HG03159 (cell line): ENCODE data around the gene SHISAL2A.

ENCODE experiments used
- ATAC-seq: cut with Tn5 transposase; IDR thresholded peaks from one replicate; pipeline ENCODE4 v1.9.1; 2021; ENCODE audit warnings: mild to moderate bottlenecking, moderate library complexity; ENCODE audit not compliant: unreplicated experiment

The SHISAL2A gene

DNA sequence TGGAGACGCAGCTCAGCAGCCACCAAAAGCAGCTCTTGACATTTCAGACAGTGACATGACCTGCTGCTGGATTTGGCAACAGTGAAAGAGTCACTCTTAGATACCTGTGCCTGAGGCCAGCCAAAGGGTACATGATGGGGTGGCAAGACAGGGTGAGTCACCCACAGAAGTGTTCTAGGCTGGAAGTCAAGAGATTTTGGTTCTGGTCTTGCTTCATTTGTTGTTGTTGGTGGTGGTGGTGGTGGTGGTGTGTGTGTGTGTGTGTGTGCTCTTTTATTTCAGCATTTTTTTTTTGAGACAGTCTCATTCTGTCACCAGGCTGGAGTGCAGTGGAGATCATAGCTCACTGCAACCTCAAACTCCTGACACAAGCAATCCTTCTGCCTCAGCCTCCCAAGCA, 25.8 kb downstream of the SHISAL2A start:
- no peak for ATAC-seq

DNA sequence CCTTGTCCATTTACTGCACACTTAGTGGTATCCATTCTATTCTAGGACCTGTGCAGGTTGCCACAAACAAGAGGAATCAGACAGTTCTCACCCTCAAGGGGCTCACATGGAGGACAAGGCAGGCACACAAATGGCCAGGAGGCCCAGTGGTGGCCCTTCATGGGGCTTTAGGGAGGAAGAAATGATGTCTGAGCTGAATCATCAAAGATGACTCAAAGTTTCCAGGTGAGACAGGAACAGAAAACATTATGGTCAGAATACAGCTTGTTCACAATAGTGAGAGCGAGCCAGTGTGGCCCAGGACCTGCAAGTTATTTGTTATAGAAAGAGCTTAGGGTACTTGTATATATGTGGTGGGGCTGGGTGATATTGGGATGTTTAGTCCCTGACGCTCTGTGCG, 26.4 kb downstream of the SHISAL2A start:
- no peak for ATAC-seq

DNA sequence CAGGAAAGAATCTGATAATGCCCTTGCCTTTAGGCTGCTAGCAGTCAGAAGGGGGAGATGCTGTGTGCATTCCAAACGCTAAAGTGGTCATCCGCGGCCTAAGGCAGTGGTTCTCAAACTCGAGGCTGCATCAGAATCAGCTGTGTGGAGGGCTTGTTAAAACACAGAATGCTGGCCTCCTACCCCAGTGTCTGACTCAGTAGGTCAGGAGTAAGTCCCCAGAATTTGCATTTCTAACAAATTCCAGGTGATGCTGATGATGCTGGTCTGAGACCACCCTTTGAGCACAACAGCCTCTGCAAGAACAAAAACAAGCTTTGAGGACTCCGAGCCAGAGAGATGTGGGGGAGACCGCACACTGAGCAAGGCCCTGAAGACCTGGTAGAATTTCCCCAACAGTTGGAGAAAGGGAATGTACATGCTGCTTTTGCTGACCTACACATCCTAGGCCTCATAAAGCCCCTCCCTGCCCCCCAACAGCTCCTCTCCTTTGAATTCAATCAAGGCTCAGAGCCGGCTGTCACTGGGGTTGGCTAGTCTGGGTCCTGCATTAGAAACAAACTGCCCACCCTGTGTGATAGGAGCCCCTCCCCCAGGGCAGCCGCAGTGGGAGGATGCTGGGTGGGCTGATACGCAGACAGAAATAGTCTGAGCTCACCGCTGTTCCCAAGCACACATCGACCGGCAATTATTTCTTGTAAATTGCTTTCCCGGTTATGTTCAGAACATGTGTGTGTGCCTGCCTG, 27.1 kb downstream of the SHISAL2A start:
- ATAC-seq: no peak

DNA sequence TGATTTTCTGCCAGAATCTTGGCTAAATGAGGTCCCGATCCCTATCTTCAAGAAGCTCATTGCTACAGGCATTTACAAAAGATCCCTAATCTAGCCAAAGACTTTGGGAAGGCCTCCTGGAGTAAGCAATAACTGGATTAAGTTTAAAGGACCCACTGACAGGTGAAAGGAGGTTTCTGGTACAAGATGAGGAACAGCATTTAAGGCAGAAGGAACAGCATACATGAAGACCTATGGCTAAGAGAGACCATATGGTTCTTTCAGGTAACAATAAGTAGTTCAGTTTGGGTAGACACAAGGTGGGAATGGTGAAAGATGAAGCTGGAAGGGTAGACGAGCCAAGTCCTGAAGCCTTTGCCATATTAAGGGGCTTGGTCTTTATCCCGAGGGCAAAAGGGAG, 27.8 kb downstream of the SHISAL2A start:
- no peak for ATAC-seq

DNA sequence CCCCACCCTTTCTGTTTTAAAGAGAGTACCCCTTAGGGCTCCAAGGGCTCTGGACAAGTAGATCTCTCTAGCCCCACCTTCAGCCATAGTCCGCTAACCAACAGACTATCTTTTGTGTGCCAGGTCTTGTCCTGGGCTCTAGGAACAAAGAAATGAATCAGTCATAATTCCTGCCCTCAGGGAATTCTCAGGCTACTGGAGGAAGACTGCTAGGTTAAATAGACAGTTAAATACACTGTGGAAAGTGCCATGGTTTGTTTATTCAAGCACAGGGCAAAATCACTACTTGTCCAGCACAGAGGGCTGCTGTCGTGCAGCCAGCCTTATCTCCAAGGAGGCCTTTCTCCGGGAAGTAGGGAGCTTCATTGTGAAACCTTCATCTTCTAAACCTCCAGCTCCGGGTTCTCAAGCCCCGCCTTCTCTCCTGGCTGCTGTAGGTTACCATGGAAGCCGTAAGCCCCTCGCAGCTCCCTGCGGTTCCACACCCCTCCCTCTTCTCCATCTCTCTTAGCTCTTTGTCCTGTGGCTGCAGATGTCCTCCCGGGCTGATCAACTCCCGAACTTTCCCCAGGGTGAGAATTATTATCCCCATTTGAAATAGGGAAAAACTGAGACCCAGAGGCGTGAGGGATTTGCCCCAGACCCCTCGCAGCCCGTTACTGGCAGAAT, 29.8 kb downstream of the SHISAL2A start:
- no peak for ATAC-seq

DNA sequence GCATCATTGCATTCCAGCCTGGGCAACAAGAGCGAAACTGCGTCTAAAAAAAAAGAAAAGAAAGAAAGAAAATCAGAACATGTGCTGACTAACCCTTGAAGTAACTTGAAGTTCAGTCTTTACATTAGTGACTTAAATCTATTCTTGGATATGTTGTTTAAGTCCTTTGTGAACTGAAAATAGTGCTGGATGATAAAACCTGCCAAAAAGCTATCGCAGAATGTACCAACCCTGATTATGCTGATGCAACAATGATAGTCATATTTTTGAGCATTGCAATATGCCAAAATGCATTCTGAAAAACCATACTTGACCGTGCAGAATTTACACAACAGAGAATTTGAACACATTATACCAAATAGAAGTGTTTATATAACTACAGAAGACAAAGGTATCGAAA, 30.7 kb downstream of the SHISAL2A start:
- ATAC-seq: no peak

DNA sequence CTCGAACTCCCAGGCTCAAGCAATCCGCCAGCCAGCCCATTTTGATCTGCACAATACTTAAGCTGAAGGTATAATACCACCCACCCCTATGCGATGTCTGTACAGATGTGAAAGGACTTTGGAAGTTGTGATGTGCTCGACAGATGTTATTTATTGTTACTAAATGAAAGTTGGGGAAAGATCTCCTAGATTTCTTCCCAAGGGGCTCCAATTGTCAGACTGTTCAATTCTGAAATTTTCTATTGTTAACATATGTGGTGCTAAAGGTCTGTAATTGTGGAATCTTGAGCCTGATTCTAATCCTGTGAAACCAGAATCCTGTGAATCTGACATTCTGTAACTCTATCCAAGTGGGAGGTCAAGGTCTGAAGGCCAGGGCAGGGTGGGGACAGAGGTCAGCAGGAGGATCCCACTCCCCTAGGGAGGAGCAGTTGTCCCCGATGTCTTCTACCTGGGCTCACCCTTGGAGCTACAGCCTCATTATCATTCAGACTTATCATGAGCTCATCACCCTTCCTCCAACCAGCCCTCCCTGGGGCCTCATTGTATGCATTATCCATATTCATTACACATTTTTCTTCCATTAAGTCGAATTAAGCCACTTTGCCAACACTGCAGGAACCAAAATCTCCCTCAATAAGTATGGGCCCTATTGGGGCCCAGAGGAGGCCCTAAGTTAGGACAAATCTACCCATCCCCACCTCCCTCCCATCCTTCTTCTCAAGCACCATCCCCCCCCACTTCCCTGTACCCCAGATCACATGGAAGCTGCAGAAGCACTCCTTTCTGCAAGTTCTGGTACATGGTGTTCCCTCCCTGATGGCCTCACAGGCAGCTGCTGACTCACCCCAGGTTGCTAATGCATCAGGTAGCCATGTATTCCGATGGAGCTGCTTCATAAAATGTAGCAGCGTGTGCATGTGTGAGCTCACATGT, 32.3 kb downstream of the SHISAL2A start:
- ATAC-seq: no peak

DNA sequence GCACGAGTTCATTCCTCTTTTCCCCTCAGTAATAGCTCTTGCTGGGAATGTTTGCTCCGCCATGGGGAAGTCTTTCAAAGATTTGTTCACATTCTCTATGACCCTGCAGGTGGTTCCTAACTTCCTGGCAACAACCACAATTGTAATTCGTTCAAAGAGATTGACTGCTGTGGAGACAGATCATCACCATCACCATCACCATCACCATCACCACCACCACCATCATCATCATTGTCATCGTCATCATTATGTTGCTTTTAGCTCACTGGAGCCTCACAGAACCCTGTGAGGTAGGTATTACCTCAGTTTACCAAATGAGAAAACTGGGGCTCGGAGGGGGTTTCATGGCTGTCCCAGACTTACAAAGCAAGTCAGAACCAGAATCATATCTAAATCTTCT, 34.3 kb downstream of the SHISAL2A start:
- no peak for ATAC-seq

DNA sequence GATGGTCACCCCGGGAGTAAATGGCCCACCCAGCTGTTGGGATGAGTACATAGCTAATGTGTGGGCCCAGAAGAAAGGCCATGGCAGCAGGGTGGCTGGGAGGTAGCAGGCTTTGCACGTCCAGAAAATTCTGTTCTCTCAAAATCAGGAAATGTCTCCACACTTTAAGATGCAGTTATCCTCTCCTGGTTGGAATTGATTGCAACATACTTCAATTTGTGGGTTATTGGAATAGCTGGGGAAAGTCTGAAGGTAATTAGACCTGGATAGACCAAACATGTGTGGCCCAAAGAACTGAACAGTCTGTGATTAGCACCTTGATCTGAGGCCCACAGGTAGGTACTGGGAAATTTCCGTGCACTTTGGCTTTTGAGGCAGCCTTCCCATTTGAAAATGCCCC, 35.0 kb downstream of the SHISAL2A start:
- no peak for ATAC-seq

DNA sequence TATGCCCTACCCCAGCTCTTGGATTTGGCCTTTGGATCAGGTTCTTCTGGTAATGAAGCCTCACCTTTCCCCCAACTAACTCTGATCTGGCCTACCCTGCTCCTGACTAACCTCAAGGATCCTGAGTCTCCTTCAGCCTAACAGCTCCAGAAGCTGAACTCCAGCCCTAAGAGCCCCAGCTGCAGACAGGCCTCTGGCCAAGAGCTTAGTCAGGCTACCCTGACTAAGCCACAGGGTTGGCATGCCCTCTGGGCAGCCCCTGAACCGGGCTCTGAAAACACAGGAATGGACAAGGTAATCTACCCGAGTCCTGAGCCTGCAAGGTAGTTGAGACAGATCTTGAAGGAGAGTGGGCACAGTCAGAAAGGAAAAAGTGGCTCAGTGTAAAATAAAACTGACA, 35.7 kb downstream of the SHISAL2A start:
- no peak for ATAC-seq

DNA sequence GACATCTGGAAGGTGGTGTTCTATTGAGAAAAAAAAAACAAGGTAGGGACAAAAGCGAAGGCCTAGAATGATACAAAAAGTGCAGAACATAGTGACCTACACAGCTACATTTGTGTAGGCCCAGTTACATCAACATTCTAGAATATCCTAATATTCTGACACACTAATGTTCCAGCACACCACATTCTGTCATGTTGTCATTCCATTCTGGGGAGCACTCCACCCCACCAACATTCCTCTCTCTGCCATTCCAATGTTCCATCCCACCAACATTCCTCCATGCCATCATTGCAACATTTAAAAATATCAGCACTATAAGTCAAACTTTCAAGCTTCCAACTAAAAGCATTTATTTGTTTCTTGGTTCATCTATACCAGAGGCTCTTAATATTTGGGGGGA, 36.7 kb downstream of the SHISAL2A start:
- no peak for ATAC-seq

DNA sequence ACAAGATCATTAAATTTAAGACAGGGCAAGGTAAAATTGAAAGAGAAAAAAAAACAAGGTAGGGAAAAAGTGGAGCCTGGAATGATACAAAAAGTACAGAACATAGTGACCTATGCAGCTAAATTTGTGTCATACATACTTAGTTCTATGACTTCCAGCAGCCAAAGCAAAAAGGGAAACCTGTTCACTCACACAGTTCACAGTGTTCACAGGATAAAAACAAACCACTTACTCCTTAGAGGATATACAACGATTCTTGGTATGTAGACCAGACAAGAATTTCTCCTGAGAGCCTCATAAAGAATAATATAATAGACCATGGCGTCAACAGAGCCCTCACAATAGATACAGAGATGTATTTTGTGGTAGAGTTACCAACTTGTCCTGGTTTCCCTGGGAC, 37.6 kb downstream of the SHISAL2A start:
- no peak for ATAC-seq

DNA sequence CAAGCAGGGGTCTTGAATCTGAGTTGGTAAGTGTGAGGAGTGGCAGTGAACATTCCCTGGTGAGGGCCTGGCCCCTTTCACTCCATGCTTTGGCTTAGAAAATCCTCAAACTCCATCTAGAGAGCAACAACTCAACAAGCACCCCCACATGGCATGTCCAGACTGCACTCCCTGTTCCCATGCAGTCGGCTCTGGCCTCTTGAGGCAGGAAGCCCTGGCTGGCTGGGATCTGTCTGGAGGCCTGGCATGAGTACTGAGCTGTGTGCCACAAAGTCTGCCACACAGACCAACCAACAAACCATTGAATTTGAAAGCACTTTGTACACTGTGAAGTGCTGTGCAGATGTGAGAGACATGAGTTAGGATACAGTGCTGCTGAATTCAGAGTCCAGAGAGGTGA, 40.0 kb downstream of the SHISAL2A start:
- no peak for ATAC-seq

DNA sequence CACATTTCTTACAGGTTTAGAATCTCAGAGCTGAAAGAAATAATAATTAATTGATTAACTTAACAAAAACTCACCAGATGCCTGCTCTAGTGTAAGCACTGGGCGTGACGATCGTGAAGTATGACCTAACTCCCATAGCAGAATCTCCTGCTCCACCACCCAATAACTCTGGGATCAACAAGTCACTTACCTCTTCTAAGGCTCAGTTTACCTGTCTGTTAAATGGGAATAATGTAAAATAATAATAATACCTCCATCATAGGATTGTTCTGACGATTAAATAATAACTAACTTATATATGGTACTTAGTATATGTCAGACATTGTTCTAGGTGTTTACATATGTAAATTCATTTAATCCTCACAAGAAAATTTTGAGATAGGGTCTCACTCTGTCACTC, 40.5 kb downstream of the SHISAL2A start:
- ATAC-seq: no peak

DNA sequence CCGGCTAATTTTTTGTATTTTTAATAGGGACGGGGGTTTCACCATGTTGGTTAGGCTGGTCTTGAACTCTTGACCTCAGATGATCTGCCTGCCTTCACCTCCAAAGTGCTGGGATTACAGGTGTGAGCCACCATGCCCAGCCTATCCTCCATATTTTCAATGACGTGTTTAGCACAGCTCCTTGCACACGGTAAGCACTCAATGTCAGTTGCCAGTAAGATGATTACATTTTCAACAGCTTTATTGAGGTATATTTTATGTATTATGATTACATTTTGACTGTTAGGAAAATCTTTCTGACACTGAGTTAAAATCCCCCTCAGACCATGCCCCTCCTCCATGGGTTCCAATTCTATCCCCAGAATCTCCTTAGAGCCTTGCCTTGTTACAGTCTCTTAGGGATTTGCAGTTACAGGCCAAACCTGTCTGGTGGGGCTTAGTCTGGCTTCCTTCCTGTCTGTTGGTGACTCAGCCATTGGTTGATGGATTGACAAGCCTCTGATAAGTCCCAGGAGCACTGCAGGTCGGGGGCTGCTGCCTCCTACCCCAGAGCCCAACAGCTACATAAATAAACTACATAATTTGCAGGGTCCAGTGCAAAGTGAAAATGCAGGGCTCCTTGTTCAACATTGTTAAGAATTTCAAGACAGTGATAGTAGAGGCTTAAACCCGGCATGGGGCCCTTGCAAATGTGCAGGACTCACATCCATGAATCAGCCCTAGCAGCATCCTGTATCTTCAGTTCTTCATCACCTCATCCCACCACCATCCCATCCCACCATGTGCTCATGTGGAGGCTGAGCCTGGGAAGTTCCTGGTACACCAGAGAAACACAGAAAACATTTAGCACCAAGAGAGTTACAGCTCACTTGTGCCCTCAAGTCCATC, 41.8 kb downstream of the SHISAL2A start:
- ATAC-seq: no peak

DNA sequence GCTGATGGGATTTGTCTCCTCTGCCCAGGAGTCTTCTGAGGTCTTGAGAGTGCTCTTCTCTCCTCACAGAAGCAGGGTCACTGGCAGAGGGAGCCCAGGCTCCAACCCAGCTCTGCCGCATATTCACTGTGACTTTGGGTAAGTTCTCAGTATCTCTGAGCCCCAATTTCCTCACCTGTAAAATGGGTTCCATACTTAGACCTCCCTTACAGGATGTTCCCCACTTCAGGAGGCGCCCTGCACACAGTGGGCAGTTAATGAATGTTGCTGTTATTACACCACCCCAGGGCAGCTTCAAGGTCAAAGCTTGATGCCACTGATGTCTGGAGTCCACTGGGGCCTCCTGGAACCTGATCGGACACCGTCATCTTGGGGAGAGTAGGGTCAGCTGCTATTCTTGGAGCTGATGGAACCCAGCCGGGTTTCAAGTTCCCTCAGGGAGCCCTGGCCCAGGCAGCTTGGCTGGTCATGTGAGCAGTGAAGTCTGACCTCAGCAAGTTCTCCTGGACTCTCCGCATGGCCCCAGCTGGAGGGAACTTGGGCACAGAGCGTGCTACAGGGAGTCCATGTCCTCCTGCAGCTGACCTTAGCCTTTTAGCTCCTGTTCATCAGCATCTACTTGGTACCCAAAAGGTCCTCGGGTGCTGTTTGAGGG, 43.4 kb downstream of the SHISAL2A start:
- ATAC-seq: no peak

DNA sequence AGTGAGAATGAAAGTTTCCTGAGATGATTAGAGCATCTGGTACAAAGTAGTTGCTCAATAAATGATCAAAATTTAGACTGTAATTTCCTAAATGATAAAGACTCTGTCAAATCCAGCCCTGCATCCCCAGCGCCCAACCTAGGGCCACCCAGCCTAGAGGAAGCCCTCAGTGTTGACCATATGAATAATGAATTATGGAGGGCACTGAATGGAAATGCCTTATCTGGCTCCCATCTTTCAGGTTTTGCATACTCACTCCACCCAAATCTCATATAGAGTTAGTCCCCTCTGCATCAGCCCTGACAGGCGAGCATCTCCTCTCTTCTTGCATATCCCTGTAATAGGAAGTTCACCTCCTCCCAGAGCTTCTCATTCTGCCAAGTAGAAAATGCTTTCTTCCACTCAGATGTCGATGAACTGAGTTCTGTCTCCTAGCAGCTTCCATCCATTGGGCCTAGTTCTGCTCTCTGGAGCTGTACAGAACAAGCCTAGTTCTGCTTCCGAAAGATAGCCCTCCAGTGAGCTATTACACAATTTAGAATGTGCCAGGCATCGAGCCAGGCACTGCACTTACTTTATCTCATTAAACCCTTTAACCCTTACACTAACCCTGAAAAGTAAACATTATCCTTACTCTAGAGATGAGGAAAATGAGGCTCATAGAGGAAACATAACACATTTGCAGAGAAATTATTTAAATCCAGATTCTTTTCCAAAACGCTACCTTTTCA, 44.3 kb downstream of the SHISAL2A start:
- no peak for ATAC-seq

DNA sequence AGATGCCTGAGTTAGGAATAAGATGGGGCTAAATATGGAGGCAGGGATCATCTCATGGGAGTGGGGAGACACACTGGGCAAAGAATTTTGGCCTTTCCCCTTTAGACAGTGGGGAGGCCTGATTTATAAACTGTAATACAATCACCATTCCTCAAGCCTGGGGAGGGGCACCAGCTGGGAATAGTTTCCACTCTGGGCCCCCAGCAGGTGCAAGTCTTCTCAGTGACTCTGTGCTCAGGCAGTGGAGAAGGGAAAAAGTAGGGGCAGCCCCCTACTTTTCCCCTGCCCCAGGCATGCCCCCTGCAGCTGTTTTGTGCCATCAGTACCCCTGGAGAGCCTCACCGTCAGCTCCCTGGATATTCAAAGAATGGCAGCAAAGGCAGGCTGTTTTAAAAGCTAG, 46.1 kb downstream of the SHISAL2A start:
- ATAC-seq: no peak

DNA sequence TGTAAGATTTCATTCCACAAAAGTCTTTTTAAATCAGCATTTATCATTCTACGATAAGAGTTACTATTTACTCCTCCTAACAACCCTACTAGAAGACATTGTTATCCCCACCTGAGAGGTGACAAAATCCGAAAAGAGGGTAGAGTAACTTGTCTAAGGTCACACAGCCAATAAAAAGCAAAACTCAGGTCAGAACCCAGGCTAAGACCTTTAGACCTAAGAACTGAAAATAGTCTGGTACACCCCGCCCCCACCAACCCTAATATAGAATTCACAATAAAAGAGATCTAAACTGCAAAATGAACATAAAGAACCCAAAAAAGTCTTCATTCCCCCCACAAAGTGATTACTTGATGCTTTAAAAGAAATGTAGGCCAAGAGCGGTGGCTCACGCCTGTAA, 46.5 kb downstream of the SHISAL2A start:
- no peak for ATAC-seq

DNA sequence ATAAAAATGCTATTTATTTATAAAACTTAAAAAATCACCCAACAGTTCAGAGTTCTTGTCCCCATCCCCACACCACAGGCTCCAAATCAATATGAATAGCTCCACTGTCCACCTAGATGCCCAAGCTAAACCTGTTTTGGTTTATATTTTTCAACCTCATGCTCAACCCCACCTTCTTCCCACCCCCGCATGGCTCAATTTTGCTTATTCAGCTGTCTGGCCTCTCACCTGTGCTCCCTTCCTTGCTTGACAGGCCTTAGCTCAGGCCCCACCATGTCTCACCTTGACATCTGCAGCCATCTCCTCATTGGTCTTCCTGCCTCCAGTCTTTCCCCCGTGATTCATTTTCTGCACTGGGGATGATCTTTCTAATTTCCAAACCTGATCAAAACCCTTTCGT, 47.4 kb downstream of the SHISAL2A start:
- no peak for ATAC-seq
